ENCODE measurements around the gene MAN1A1. TPM values are rescaled to one million over a fixed set of nuclear protein-coding genes. Genes with fewer than 3 reads are reported as not detected.
"Not testable (repeated sequence)": the region's sequence is repeated elsewhere in the genome, so short reads cannot be mapped to it uniquely, and the experiment has no call there.

Gene MAN1A1
- total RNA-seq, 1 donor from 2014 or later = 45.9 TPM

- H3K4me3 ChIP-seq (ENCODE audit: low read length in 3 of 3) = no peak overlapping the region
- H3K27ac ChIP-seq (ENCODE audit: low read depth, low read length) = no peak overlapping the region
- no peaks in the 10 kb centered on the region for H3K27me3 ChIP-seq (ENCODE audit: control insufficient read depth in 3 of 3, insufficient read depth in 3 of 3, low read length in 3 of 3)
- H3K4me1 ChIP-seq (ENCODE audit: control insufficient read depth in 3 of 3, insufficient read depth in 3 of 3, low read length in 3 of 3) = peaks cover 0 to 3% (median 0%) of the 10 kb centered on the region in 3 donors
- H3K36me3 ChIP-seq (ENCODE audit: control insufficient read depth in 3 of 3, insufficient read depth in 3 of 3, low read length in 3 of 3) = no peaks in the 10 kb centered on the region
- H3K9me3 ChIP-seq (ENCODE audit: control insufficient read depth in 3 of 3, low read length in 3 of 3) = no peaks in the 10 kb centered on the region
- no peak overlapping the region for H3K9ac ChIP-seq (ENCODE audit: low read depth in 1 of 3, low read length in 3 of 3)
Measured at GRCh38 chr6:119173249-119174084, 176.1 kb downstream of the MAN1A1 start.

- H3K4me1 ChIP-seq (ENCODE audit: control insufficient read depth in 3 of 3, insufficient read depth in 3 of 3, low read length in 3 of 3) = peaks cover 0 to 3% (median 0%) of the 10 kb centered on the region in 3 donors
- H3K27me3 ChIP-seq (ENCODE audit: control insufficient read depth in 3 of 3, insufficient read depth in 3 of 3, low read length in 3 of 3) = no peaks in the 10 kb centered on the region
- H3K36me3 ChIP-seq (ENCODE audit: control insufficient read depth in 3 of 3, insufficient read depth in 3 of 3, low read length in 3 of 3) = no peaks in the 10 kb centered on the region
- H3K4me3 ChIP-seq (ENCODE audit: low read length in 3 of 3) = no peak overlapping the region
- H3K9me3 ChIP-seq (ENCODE audit: control insufficient read depth in 3 of 3, low read length in 3 of 3) = no peaks in the 10 kb centered on the region
- H3K9ac ChIP-seq (ENCODE audit: low read depth in 1 of 3, low read length in 3 of 3) = no peak overlapping the region
- H3K27ac ChIP-seq (ENCODE audit: low read depth, low read length) = no peak overlapping the region
Measured at GRCh38 chr6:119172824-119173223, 176.7 kb downstream of the MAN1A1 start.

GRCh38 chr6:119171864-119172588 lies 177.5 kb downstream of the MAN1A1 start:
- Histone ChIP-seq H3K9ac (ENCODE audit: low read depth in 1 of 3, low read length in 3 of 3) (no peak overlapping the region), H3K4me3 (ENCODE audit: low read length in 3 of 3) (no peak overlapping the region), H3K9me3 (ENCODE audit: control insufficient read depth in 3 of 3, low read length in 3 of 3) (no peaks in the 10 kb centered on the region), H3K4me1 (ENCODE audit: control insufficient read depth in 3 of 3, insufficient read depth in 3 of 3, low read length in 3 of 3) (peaks cover 0 to 3% (median 0%) of the 10 kb centered on the region in 3 donors), H3K36me3 (ENCODE audit: control insufficient read depth in 3 of 3, insufficient read depth in 3 of 3, low read length in 3 of 3) (no peaks in the 10 kb centered on the region), H3K27ac (ENCODE audit: low read depth, low read length) (no peak overlapping the region), H3K27me3 (ENCODE audit: control insufficient read depth in 3 of 3, insufficient read depth in 3 of 3, low read length in 3 of 3) (no peaks in the 10 kb centered on the region)

GRCh38 chr6:119171088-119171841 lies 178.3 kb downstream of the MAN1A1 start:
- Histone ChIP-seq H3K27me3 (ENCODE audit: control insufficient read depth in 3 of 3, insufficient read depth in 3 of 3, low read length in 3 of 3) (peaks cover 0 to 2% (median 0%) of the 10 kb centered on the region in 3 donors), H3K4me1 (ENCODE audit: control insufficient read depth in 3 of 3, insufficient read depth in 3 of 3, low read length in 3 of 3) (peaks cover 0 to 3% (median 0%) of the 10 kb centered on the region in 3 donors), H3K27ac (ENCODE audit: low read depth, low read length) (no peak overlapping the region), H3K36me3 (ENCODE audit: control insufficient read depth in 3 of 3, insufficient read depth in 3 of 3, low read length in 3 of 3) (no peaks in the 10 kb centered on the region), H3K4me3 (ENCODE audit: low read length in 3 of 3) (no peak overlapping the region), H3K9me3 (ENCODE audit: control insufficient read depth in 3 of 3, low read length in 3 of 3) (no peaks in the 10 kb centered on the region), H3K9ac (ENCODE audit: low read depth in 1 of 3, low read length in 3 of 3) (no peak overlapping the region)

- Histone ChIP-seq H3K27ac (ENCODE audit: low read depth, low read length) (no peak overlapping the region), H3K9me3 (ENCODE audit: control insufficient read depth in 3 of 3, low read length in 3 of 3) (no peaks in the 10 kb centered on the region), H3K36me3 (ENCODE audit: control insufficient read depth in 3 of 3, insufficient read depth in 3 of 3, low read length in 3 of 3) (no peaks in the 10 kb centered on the region), H3K4me3 (ENCODE audit: low read length in 3 of 3) (no peak overlapping the region), H3K27me3 (ENCODE audit: control insufficient read depth in 3 of 3, insufficient read depth in 3 of 3, low read length in 3 of 3) (peaks cover 0 to 2% (median 0%) of the 10 kb centered on the region in 3 donors), H3K9ac (ENCODE audit: low read depth in 1 of 3, low read length in 3 of 3) (no peak overlapping the region), H3K4me1 (ENCODE audit: control insufficient read depth in 3 of 3, insufficient read depth in 3 of 3, low read length in 3 of 3) (peaks cover 0 to 3% (median 0%) of the 10 kb centered on the region in 3 donors)
Measured at GRCh38 chr6:119170447-119171087, 179.0 kb downstream of the MAN1A1 start.

GRCh38 chr6:119170103-119170446 lies 179.5 kb downstream of the MAN1A1 start:
- no peak overlapping the region for H3K4me3 ChIP-seq (ENCODE audit: low read length in 3 of 3)
- peaks cover 0 to 2% (median 0%) of the 10 kb centered on the region in 3 donors for H3K27me3 ChIP-seq (ENCODE audit: control insufficient read depth in 3 of 3, insufficient read depth in 3 of 3, low read length in 3 of 3)
- H3K9me3 ChIP-seq (ENCODE audit: control insufficient read depth in 3 of 3, low read length in 3 of 3) = no peaks in the 10 kb centered on the region
- peaks cover 0 to 3% (median 0%) of the 10 kb centered on the region in 3 donors for H3K4me1 ChIP-seq (ENCODE audit: control insufficient read depth in 3 of 3, insufficient read depth in 3 of 3, low read length in 3 of 3)
- H3K27ac ChIP-seq (ENCODE audit: low read depth, low read length) = no peak overlapping the region
- no peak overlapping the region for H3K9ac ChIP-seq (ENCODE audit: low read depth in 1 of 3, low read length in 3 of 3)
- H3K36me3 ChIP-seq (ENCODE audit: control insufficient read depth in 3 of 3, insufficient read depth in 3 of 3, low read length in 3 of 3) = no peaks in the 10 kb centered on the region

- H3K27ac ChIP-seq (ENCODE audit: low read depth, low read length); H3K4me1 ChIP-seq (ENCODE audit: control insufficient read depth in 3 of 3, insufficient read depth in 3 of 3, low read length in 3 of 3); H3K9ac ChIP-seq (ENCODE audit: low read depth in 1 of 3, low read length in 3 of 3); H3K9me3 ChIP-seq (ENCODE audit: control insufficient read depth in 3 of 3, low read length in 3 of 3); H3K27me3 ChIP-seq (ENCODE audit: control insufficient read depth in 3 of 3, insufficient read depth in 3 of 3, low read length in 3 of 3); H3K36me3 ChIP-seq (ENCODE audit: control insufficient read depth in 3 of 3, insufficient read depth in 3 of 3, low read length in 3 of 3); H3K4me3 ChIP-seq (ENCODE audit: low read length in 3 of 3): not testable (repeated sequence)
Measured at GRCh38 chr6:119169355-119169754, 180.2 kb downstream of the MAN1A1 start.

- Histone ChIP-seq H3K9ac (ENCODE audit: low read depth in 1 of 3, low read length in 3 of 3) (no peak overlapping the region), H3K4me3 (ENCODE audit: low read length in 3 of 3) (no peak overlapping the region), H3K27ac (ENCODE audit: low read depth, low read length) (no peak overlapping the region), H3K36me3 (ENCODE audit: control insufficient read depth in 3 of 3, insufficient read depth in 3 of 3, low read length in 3 of 3) (no peaks in the 10 kb centered on the region), H3K9me3 (ENCODE audit: control insufficient read depth in 3 of 3, low read length in 3 of 3) (no peaks in the 10 kb centered on the region), H3K27me3 (ENCODE audit: control insufficient read depth in 3 of 3, insufficient read depth in 3 of 3, low read length in 3 of 3) (peaks cover 0 to 2% (median 2%) of the 10 kb centered on the region in 3 donors), H3K4me1 (ENCODE audit: control insufficient read depth in 3 of 3, insufficient read depth in 3 of 3, low read length in 3 of 3) (no peaks in the 10 kb centered on the region)
Measured at GRCh38 chr6:119166024-119166784, 183.4 kb downstream of the MAN1A1 start.

GRCh38 chr6:119163006-119163405 lies 186.6 kb downstream of the MAN1A1 start:
- H3K27ac ChIP-seq (ENCODE audit: low read depth, low read length) = no peak overlapping the region
- no peaks in the 10 kb centered on the region for H3K36me3 ChIP-seq (ENCODE audit: control insufficient read depth in 3 of 3, insufficient read depth in 3 of 3, low read length in 3 of 3)
- peaks cover 3 to 12% (median 7%) of the 10 kb centered on the region in 3 donors for H3K27me3 ChIP-seq (ENCODE audit: control insufficient read depth in 3 of 3, insufficient read depth in 3 of 3, low read length in 3 of 3)
- H3K4me1 ChIP-seq (ENCODE audit: control insufficient read depth in 3 of 3, insufficient read depth in 3 of 3, low read length in 3 of 3) = peaks cover 2 to 5% (median 5%) of the 10 kb centered on the region in 3 donors
- H3K9ac ChIP-seq (ENCODE audit: low read depth in 1 of 3, low read length in 3 of 3) = no peak overlapping the region
- no peaks in the 10 kb centered on the region for H3K9me3 ChIP-seq (ENCODE audit: control insufficient read depth in 3 of 3, low read length in 3 of 3)
- no peak overlapping the region for H3K4me3 ChIP-seq (ENCODE audit: low read length in 3 of 3)
